ENCODE measurements around the gene GNAI3. TPM values are rescaled to one million over a fixed set of nuclear protein-coding genes. Genes with fewer than 3 reads are reported as not detected.

Gene GNAI3
- total RNA-seq, 4 donors from 2014 or later: 2.3 to 20.0 (median 5.8) TPM

DNA sequence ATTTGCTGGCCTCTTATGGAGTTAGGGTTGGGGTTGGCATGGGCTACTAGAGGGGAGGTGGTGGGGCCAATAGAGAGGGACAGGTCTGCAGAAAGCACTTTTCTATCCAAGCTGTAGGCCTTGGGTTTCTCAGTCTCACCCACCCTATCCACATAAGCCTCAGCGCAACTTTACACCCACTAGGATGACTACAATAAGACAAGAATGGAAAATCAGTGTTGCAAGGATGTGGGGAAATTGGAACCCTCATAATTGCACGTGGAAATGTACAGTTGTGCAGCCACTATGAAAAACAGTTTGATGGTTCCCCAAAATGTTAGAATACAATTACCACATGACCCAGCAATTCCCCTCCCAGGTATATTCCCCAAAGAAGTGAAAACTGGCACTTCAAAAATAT is 93.4 kb downstream of the GNAI3 start:
- no peaks in the 10 kb centered on the region for H3K36me3 ChIP-seq
- no peak overlapping the region for H3K27ac ChIP-seq
- intact Hi-C loops (cut with DNase I; ENCODE audit: low total_unique reads): loop anchor here (5.0 kb wide), 1 partner anchor 130 kb away; no protein-coding TSS in a partner anchor
- H3K4me1 ChIP-seq: no peaks in the 10 kb centered on the region
- H3K4me3 ChIP-seq: no peak overlapping the region
- H3K9me3 ChIP-seq: no peaks in the 10 kb centered on the region
- TF ChIP-seq, protein P1, sequence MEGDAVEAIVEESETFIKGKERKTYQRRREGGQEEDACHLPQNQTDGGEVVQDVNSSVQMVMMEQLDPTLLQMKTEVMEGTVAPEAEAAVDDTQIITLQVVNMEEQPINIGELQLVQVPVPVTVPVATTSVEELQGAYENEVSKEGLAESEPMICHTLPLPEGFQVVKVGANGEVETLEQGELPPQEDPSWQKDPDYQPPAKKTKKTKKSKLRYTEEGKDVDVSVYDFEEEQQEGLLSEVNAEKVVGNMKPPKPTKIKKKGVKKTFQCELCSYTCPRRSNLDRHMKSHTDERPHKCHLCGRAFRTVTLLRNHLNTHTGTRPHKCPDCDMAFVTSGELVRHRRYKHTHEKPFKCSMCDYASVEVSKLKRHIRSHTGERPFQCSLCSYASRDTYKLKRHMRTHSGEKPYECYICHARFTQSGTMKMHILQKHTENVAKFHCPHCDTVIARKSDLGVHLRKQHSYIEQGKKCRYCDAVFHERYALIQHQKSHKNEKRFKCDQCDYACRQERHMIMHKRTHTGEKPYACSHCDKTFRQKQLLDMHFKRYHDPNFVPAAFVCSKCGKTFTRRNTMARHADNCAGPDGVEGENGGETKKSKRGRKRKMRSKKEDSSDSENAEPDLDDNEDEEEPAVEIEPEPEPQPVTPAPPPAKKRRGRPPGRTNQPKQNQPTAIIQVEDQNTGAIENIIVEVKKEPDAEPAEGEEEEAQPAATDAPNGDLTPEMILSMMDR (IDR thresholded peaks at IDR 0.05): no peak
- TF ChIP-seq POLR2A (IDR thresholded peaks at IDR 0.05): no peak
- no peaks in the 10 kb centered on the region for H3K27me3 ChIP-seq
- no peak for DNase-seq

DNA sequence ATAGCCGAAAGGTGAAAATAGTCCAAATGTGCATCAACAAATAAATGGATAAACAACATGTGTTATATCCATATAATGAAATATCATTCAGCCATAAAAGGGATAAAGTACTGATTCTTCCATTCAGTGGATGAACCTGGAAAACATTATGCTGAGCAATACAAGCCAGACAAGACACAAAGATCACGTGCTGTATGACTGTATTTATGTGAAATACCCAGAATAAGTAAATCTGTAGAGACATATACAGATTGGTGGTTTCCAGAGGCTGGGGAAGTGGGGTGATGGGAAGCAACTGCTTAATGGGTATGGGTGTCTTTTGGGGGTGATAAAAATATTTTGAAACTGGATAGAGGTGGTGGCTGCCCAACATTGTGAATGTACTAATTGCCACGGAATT is 94.2 kb downstream of the GNAI3 start:
- Histone ChIP-seq H3K4me3 (no peak overlapping the region), H3K4me1 (no peaks in the 10 kb centered on the region), H3K27me3 (no peaks in the 10 kb centered on the region), H3K9me3 (no peaks in the 10 kb centered on the region), H3K27ac (no peak overlapping the region), H3K36me3 (no peaks in the 10 kb centered on the region)
- intact Hi-C loops (cut with DNase I; ENCODE audit: low total_unique reads): loop anchor here (5.0 kb wide), 1 partner anchor 130 kb away; no protein-coding TSS in a partner anchor
- no peak for TF ChIP-seq POLR2A (IDR thresholded peaks at IDR 0.05)
- TF ChIP-seq, protein P1 (IDR thresholded peaks at IDR 0.05): no peak
- no peak for DNase-seq

GRCh38 chr1:109643385-109644230 is 95.2 kb downstream of the GNAI3 start:
- no peaks in the 10 kb centered on the region for H3K36me3 ChIP-seq
- no peaks in the 10 kb centered on the region for H3K4me1 ChIP-seq
- intact Hi-C loops (cut with DNase I; ENCODE audit: low total_unique reads): loop anchor here (5.0 kb wide), 1 partner anchor 129 kb away; no protein-coding TSS in a partner anchor
- peak; percentile 75 to 80 for DNase-seq
- H3K4me3 ChIP-seq: no peak overlapping the region
- no peaks in the 10 kb centered on the region for H3K27me3 ChIP-seq
- H3K9me3 ChIP-seq: no peaks in the 10 kb centered on the region
- TF ChIP-seq, protein P1 (IDR thresholded peaks at IDR 0.05): peak; percentile 70 to 82 (median 74)
- no peak for TF ChIP-seq POLR2A (IDR thresholded peaks at IDR 0.05)
- peak overlapping the region in 1 of 2 donors; percentile 30 for H3K27ac ChIP-seq

DNA sequence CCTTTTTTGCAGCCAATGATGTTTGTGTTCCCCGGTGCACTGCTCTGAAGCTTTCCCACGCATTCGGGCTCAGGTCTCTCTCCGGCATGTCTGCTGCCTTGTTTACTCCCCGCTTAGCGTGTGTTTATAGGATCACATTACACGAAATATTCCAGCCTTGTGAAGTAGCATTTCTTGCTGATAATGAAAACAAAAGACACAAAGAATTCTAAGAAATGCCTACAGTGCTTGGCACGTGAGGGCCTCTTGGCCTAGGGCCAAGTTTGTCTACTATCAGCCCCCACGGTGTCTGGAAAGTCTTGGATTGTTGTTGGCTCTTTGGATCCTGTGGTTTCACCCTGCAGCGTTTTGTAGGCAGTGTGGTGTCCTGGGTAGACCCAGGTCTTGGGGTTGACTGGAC is 96.3 kb downstream of the GNAI3 start:
- intact Hi-C loops (cut with DNase I; ENCODE audit: low total_unique reads): loop anchor here (5.0 kb wide), 1 partner anchor 128 kb away; no protein-coding TSS in a partner anchor
- no peak overlapping the region for H3K27ac ChIP-seq

More for the DNA sequence above, 96.3 kb downstream of the GNAI3 start:
- H3K4me3 ChIP-seq: no peak overlapping the region
- H3K4me1 ChIP-seq: no peaks in the 10 kb centered on the region
- no peak for TF ChIP-seq POLR2A (IDR thresholded peaks at IDR 0.05)
- TF ChIP-seq, protein P1 (IDR thresholded peaks at IDR 0.05): no peak
- no peaks in the 10 kb centered on the region for H3K36me3 ChIP-seq
- no peak for DNase-seq
- no peaks in the 10 kb centered on the region for H3K27me3 ChIP-seq
- no peaks in the 10 kb centered on the region for H3K9me3 ChIP-seq
